Ascending aorta (tissue), 2 donors: ENCODE measurements around the gene BCL7A. TPM values are rescaled to one million over a fixed set of nuclear protein-coding genes. Genes with fewer than 3 reads are reported as not detected.
A peak's percentile ranks its signal among the peaks of the same experiment; 100 is the strongest.

Experiments
- DNase-seq, 2 donors: peaks; one replicate each; pipeline ENCODE4 v3.0.0-alpha.2; 2019; ENCODE audit warnings: low spot score in 2 of 2
- H3K27ac ChIP-seq, 2 donors: fragments of 200-600 bp; sonication (generic); one replicate each; pipeline ENCODE4 v1.5.1; 2016 to 2017; ENCODE audit warnings: mild to moderate bottlenecking in 1 of 2
- H3K27me3 ChIP-seq: fragments of 200-600 bp; sonication (generic); one replicate; pipeline ENCODE4 v1.5.1; 2017
- H3K36me3 ChIP-seq, 2 donors: fragments of 200-600 bp; sonication (generic); one replicate each; pipeline ENCODE4 v1.5.1; 2016
- H3K4me1 ChIP-seq, 2 donors: fragments of 200-600 bp; sonication (generic); one replicate each; pipeline ENCODE4 v1.5.1; 2016 to 2017; ENCODE audit warnings: mild to moderate bottlenecking in 1 of 2
- H3K4me3 ChIP-seq, 2 donors: fragments of 200-600 bp; sonication (generic); one replicate each; pipeline ENCODE4 v1.5.1; 2016 to 2017; ENCODE audit warnings: mild to moderate bottlenecking in 1 of 2
- H3K9me3 ChIP-seq, 2 donors: fragments of 200-600 bp; sonication (generic); one replicate each; pipeline ENCODE4 v1.5.1; 2016
- CTCF ChIP-seq, 3 experiments: fragments of 200-600 bp in 2 of 3; fragments of 450-650 bp in 1 of 3; sonication (generic) in 2 of 3; IDR thresholded peaks; one replicate each; pipeline ENCODE4 v1.5.1; 2016 to 2019; ENCODE audit warnings: antibody characterized with exemption in 3 of 3, mild to moderate bottlenecking in 1 of 3, moderate library complexity in 1 of 3
- intact Hi-C: fragments of 100-400 bp; cut with DNase I; formaldehyde crosslinking; loops from one replicate; pipeline ENCODE4 v1.15.1; 2023
- total RNA-seq: library from RNA; depleted of rRNA; stranded (reverse); fragments of >200 nt; gene quantifications from one replicate; pipeline ENCODE4 v1.1.0, GENCODE V29; 2016

The BCL7A gene
- total RNA-seq, 1 donor from 2014 or later: 3.2 TPM

- Histone ChIP-seq H3K27me3 (no peaks in the 10 kb centered on the region), H3K9me3 (no peaks in the 10 kb centered on the region), H3K36me3 (peaks cover 6 to 45% of the 10 kb centered on the region in 2 donors), H3K27ac (no peak overlapping the region), H3K4me3 (no peak overlapping the region), H3K4me1 (peaks cover 14 to 21% of the 10 kb centered on the region in 2 donors)
- TF ChIP-seq CTCF (IDR thresholded peaks at IDR 0.05): no peak
- no peak for DNase-seq
- intact Hi-C loops: no loop called here
Observed at GRCh38 chr12:122059203-122059960, 37.7 kb downstream of the BCL7A start.

GRCh38 chr12:122060081-122060501, 38.4 kb downstream of the BCL7A start:
- H3K4me1 ChIP-seq: peaks cover 14 to 21% of the 10 kb centered on the region in 2 donors
- intact Hi-C loops: no loop called here
- TF ChIP-seq CTCF (IDR thresholded peaks at IDR 0.05): no peak
- DNase-seq: no peak
- H3K27ac ChIP-seq: no peak overlapping the region
- H3K36me3 ChIP-seq: peaks cover 6 to 43% of the 10 kb centered on the region in 2 donors
- H3K27me3 ChIP-seq: no peaks in the 10 kb centered on the region
- no peak overlapping the region for H3K4me3 ChIP-seq
- H3K9me3 ChIP-seq: no peaks in the 10 kb centered on the region

- no peaks in the 10 kb centered on the region for H3K9me3 ChIP-seq
- H3K4me3 ChIP-seq: no peak overlapping the region
- peaks cover 4 to 32% of the 10 kb centered on the region in 2 donors for H3K36me3 ChIP-seq
- TF ChIP-seq CTCF (IDR thresholded peaks at IDR 0.05): no peak
- intact Hi-C loops: no loop called here
- no peaks in the 10 kb centered on the region for H3K27me3 ChIP-seq
- H3K4me1 ChIP-seq: peaks cover 14 to 21% of the 10 kb centered on the region in 2 donors
- H3K27ac ChIP-seq: no peak overlapping the region
- no peak for DNase-seq
Observed at GRCh38 chr12:122061253-122061652, 39.6 kb downstream of the BCL7A start.

GRCh38 chr12:122062832-122063693, 41.4 kb downstream of the BCL7A start:
- H3K36me3 ChIP-seq: peaks cover 0 to 21% of the 10 kb centered on the region in 2 donors
- DNase-seq: peak in 1 of 2 donors; percentile 81
- peak overlapping the region; percentile 33 to 35 for H3K4me3 ChIP-seq
- no peaks in the 10 kb centered on the region for H3K27me3 ChIP-seq
- H3K27ac ChIP-seq: peak overlapping the region; percentile 80 to 84
- no peaks in the 10 kb centered on the region for H3K9me3 ChIP-seq
- intact Hi-C loops: no loop called here
- TF ChIP-seq CTCF (IDR thresholded peaks at IDR 0.05): no peak
- peaks cover 17 to 29% of the 10 kb centered on the region in 2 donors for H3K4me1 ChIP-seq

- no peak for DNase-seq
- no peaks in the 10 kb centered on the region for H3K27me3 ChIP-seq
- peak overlapping the region; percentile 80 to 84 for H3K27ac ChIP-seq
- H3K36me3 ChIP-seq: peaks cover 0 to 17% of the 10 kb centered on the region in 2 donors
- no peaks in the 10 kb centered on the region for H3K9me3 ChIP-seq
- H3K4me1 ChIP-seq: peaks cover 17 to 33% of the 10 kb centered on the region in 2 donors
- TF ChIP-seq CTCF (IDR thresholded peaks at IDR 0.05): no peak
- intact Hi-C loops: loop anchor here (1.0 kb wide), 1 partner anchor 9 kb away; no protein-coding TSS in a partner anchor
- peak overlapping the region in 1 of 2 donors; percentile 33 for H3K4me3 ChIP-seq
Observed at GRCh38 chr12:122063694-122064024, 42.0 kb downstream of the BCL7A start.
